ENCODE results near the gene CCER1. TPM values are rescaled to one million over a fixed set of nuclear protein-coding genes. Genes with fewer than 3 reads are reported as not detected.

Gene CCER1
- total RNA-seq, 1 experiment from 2014 or later = not detected

DNA sequence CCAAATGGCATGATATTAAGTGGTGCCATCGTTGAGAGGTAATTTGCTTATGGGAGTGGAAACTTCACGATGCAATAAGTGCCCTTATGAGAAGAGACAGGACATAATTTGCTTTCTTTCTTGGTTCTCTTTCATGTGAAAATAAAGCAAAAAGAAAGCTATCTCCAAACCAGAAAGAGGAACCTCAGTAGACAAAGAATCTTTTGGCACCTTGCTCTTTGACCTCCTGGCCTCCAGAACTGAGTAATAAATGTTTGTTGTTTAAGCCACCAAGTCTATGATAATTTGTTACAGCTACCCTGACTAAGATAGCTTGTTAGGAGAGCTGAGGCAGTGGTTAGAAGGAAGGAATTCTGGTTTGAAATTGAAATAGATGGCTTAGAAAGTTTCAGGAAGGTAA is 39.6 kb downstream of the CCER1 start:
- Histone ChIP-seq H3K4me3 (ENCODE audit: low read depth in 2 of 2, low read length in 2 of 2) (no peak overlapping the region), H3K27me3 (ENCODE audit: control insufficient read depth, insufficient read depth, low read length) (no peaks in the 10 kb centered on the region), H3K27ac (ENCODE audit: low read length) (no peak overlapping the region), H3K4me1 (ENCODE audit: control insufficient read depth, insufficient read depth, low read length) (no peaks in the 10 kb centered on the region), H3K9me3 (ENCODE audit: control insufficient read depth, insufficient read depth, low read depth, low read length) (no peaks in the 10 kb centered on the region), H3K36me3 (ENCODE audit: control insufficient read depth, insufficient read depth, low read length) (no peaks in the 10 kb centered on the region)
- CTCF ChIA-PET = no interaction called here
- POLR2A ChIA-PET = no interaction called here
- no peak for DNase-seq (ENCODE audit: low read depth, low spot score)
- BruUV-seq (replicated peaks) = no TSS peak
- TF ChIP-seq TCF7L2 (IDR thresholded peaks at IDR 0.05; ENCODE audit: low read depth, low read length) (no peak), SIN3A (IDR thresholded peaks at IDR 0.05; ENCODE audit: borderline replicate concordance, insufficient read depth, low read depth, low read length) (no peak), POLR2AphosphoS5 (IDR thresholded peaks at IDR 0.05; ENCODE audit: low read depth, low read length) (no peak)
- TF ChIP-seq, protein P1, sequence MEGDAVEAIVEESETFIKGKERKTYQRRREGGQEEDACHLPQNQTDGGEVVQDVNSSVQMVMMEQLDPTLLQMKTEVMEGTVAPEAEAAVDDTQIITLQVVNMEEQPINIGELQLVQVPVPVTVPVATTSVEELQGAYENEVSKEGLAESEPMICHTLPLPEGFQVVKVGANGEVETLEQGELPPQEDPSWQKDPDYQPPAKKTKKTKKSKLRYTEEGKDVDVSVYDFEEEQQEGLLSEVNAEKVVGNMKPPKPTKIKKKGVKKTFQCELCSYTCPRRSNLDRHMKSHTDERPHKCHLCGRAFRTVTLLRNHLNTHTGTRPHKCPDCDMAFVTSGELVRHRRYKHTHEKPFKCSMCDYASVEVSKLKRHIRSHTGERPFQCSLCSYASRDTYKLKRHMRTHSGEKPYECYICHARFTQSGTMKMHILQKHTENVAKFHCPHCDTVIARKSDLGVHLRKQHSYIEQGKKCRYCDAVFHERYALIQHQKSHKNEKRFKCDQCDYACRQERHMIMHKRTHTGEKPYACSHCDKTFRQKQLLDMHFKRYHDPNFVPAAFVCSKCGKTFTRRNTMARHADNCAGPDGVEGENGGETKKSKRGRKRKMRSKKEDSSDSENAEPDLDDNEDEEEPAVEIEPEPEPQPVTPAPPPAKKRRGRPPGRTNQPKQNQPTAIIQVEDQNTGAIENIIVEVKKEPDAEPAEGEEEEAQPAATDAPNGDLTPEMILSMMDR (IDR thresholded peaks at IDR 0.05) = no peak
- TF ChIP-seq, protein P2, sequence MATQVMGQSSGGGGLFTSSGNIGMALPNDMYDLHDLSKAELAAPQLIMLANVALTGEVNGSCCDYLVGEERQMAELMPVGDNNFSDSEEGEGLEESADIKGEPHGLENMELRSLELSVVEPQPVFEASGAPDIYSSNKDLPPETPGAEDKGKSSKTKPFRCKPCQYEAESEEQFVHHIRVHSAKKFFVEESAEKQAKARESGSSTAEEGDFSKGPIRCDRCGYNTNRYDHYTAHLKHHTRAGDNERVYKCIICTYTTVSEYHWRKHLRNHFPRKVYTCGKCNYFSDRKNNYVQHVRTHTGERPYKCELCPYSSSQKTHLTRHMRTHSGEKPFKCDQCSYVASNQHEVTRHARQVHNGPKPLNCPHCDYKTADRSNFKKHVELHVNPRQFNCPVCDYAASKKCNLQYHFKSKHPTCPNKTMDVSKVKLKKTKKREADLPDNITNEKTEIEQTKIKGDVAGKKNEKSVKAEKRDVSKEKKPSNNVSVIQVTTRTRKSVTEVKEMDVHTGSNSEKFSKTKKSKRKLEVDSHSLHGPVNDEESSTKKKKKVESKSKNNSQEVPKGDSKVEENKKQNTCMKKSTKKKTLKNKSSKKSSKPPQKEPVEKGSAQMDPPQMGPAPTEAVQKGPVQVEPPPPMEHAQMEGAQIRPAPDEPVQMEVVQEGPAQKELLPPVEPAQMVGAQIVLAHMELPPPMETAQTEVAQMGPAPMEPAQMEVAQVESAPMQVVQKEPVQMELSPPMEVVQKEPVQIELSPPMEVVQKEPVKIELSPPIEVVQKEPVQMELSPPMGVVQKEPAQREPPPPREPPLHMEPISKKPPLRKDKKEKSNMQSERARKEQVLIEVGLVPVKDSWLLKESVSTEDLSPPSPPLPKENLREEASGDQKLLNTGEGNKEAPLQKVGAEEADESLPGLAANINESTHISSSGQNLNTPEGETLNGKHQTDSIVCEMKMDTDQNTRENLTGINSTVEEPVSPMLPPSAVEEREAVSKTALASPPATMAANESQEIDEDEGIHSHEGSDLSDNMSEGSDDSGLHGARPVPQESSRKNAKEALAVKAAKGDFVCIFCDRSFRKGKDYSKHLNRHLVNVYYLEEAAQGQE (IDR thresholded peaks at IDR 0.05; ENCODE audit: insufficient read depth in 1 of 2, low read depth in 2 of 2, low read length in 1 of 2) = no peak
- no peak for ATAC-seq
- intact Hi-C loops (cut with micrococcal nuclease; ENCODE audit: unreplicated experiment) (no loop called here), in situ Hi-C loops (cut with HindIII; ENCODE audit: low pct_unique_long_range_greater_than_20kb, low sequenced_read_pairs) (no loop called here)

DNA sequence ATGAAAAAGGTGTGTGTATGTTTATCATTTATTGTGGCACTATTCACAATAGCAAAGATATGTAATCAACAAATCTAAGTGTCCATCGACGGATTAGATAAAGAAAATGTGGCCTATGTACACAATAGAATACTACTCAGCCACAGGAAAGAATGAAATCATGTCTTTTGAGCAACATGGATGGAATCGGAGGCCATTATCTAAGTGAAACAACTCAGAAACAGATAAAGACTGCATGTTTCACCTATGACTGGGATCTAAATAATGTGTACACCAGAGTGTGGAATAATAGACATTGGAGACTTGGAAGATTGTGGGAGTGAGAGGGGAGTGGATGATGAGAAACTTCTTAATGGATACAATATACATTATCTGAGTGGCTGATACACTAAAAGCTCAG is 44.0 kb downstream of the CCER1 start:
- in situ Hi-C loops (cut with HindIII; ENCODE audit: low pct_unique_long_range_greater_than_20kb, low sequenced_read_pairs) = no loop called here
- ATAC-seq (no peak), DNase-seq (ENCODE audit: low read depth, low spot score) (no peak)
- Histone ChIP-seq H3K4me1 (ENCODE audit: control insufficient read depth, insufficient read depth, low read length) (no peaks in the 10 kb centered on the region), H3K27me3 (ENCODE audit: control insufficient read depth, insufficient read depth, low read length) (no peaks in the 10 kb centered on the region), H3K9me3 (ENCODE audit: control insufficient read depth, insufficient read depth, low read depth, low read length) (no peaks in the 10 kb centered on the region), H3K4me3 (ENCODE audit: low read depth in 2 of 2, low read length in 2 of 2) (no peak overlapping the region), H3K27ac (ENCODE audit: low read length) (no peak overlapping the region), H3K36me3 (ENCODE audit: control insufficient read depth, insufficient read depth, low read length) (no peaks in the 10 kb centered on the region)
- CTCF ChIA-PET = no interaction called here
- POLR2A ChIA-PET = no interaction called here
- BruUV-seq (replicated peaks) = no TSS peak
- intact Hi-C loops (cut with micrococcal nuclease; ENCODE audit: unreplicated experiment) = no loop called here
- TF ChIP-seq, protein P2 (IDR thresholded peaks at IDR 0.05; ENCODE audit: insufficient read depth in 1 of 2, low read depth in 2 of 2, low read length in 1 of 2) = no peak
- TF ChIP-seq POLR2AphosphoS5 (IDR thresholded peaks at IDR 0.05; ENCODE audit: low read depth, low read length) = no peak
- TF ChIP-seq, protein P1 (IDR thresholded peaks at IDR 0.05) = no peak
- TF ChIP-seq TCF7L2 (IDR thresholded peaks at IDR 0.05; ENCODE audit: low read depth, low read length) = no peak
- TF ChIP-seq SIN3A (IDR thresholded peaks at IDR 0.05; ENCODE audit: borderline replicate concordance, insufficient read depth, low read depth, low read length) = no peak

All from Panc1 (cell line).